Osteocyte (in vitro differentiated cells): Measurements from ENCODE around the gene FGF1. TPM values are rescaled to one million over a fixed set of nuclear protein-coding genes. Genes with fewer than 3 reads are reported as not detected.

ENCODE experiments used
- DNase-seq: peaks from one replicate; pipeline ENCODE4 v3.0.0; 2021; ENCODE audit warnings: mixed read lengths; ENCODE audit not compliant: unreplicated experiment; ENCODE audit errors: extremely low spot score
- H3K27ac Mint-ChIP-seq: one replicate; pipeline ENCODE4 v1.8.0; 2021; ENCODE audit warnings: mild to moderate bottlenecking, mixed read lengths; ENCODE audit not compliant: unreplicated experiment
- H3K27me3 Mint-ChIP-seq: one replicate; pipeline ENCODE4 v1.8.0; 2021; ENCODE audit warnings: mixed read lengths; ENCODE audit not compliant: unreplicated experiment
- H3K36me3 Mint-ChIP-seq: one replicate; pipeline ENCODE4 v1.8.0; 2021; ENCODE audit warnings: mixed read lengths; ENCODE audit not compliant: unreplicated experiment
- H3K4me1 Mint-ChIP-seq: one replicate; pipeline ENCODE4 v1.8.0; 2021; ENCODE audit warnings: mixed read lengths; ENCODE audit not compliant: unreplicated experiment
- H3K4me3 Mint-ChIP-seq: one replicate; pipeline ENCODE4 v1.8.0; 2021; ENCODE audit warnings: mild to moderate bottlenecking, moderate library complexity, mixed read lengths; ENCODE audit not compliant: unreplicated experiment
- H3K9me3 Mint-ChIP-seq: one replicate; pipeline ENCODE4 v1.8.0; 2021; ENCODE audit warnings: mixed read lengths; ENCODE audit not compliant: unreplicated experiment
- total RNA-seq: library from RNA; stranded (reverse); gene quantifications from 2 replicates; pipeline ENCODE4 v1.2.1, GENCODE V29; 2021
- TF ChIP-seq, protein P1 (sequence below): fragments of 200-600 bp; sonication (generic); IDR thresholded peaks from 2 replicates; pipeline ENCODE4 v1.5.0; 2021; ENCODE audit warnings: antibody characterized with exemption, mild to moderate bottlenecking, moderate library complexity

Gene FGF1
- total RNA-seq, 1 donor from 2014 or later = 1.5 TPM

DNA sequence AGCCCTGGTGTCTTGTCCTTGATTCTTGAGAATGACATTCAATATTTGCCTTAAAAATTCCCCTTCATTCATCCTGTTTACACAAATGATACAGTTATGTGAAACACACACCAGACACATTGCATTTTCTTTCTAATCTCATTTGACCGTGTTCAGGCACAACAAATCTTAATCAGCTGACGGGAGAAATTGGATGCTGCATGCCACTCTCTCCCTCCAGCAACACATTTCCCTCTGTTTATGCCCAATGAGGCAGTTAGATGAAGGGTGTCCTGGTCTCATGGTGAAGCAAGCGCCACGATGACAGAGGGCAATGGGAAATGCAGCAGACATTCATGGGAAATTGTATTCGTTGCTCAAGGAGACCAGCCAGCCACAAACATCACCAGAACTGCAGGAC lies 3.2 kb upstream of the FGF1 start:
- DNase-seq = no peak
- Mint-ChIP-seq H3K9me3 (no peaks in the 10 kb centered on the region), H3K27ac (no peak overlapping the region), H3K4me3 (no peak overlapping the region), H3K36me3 (no peaks in the 10 kb centered on the region), H3K4me1 (peaks cover 28% of the 10 kb centered on the region), H3K27me3 (peaks cover 10% of the 10 kb centered on the region)
- TF ChIP-seq, protein P1, sequence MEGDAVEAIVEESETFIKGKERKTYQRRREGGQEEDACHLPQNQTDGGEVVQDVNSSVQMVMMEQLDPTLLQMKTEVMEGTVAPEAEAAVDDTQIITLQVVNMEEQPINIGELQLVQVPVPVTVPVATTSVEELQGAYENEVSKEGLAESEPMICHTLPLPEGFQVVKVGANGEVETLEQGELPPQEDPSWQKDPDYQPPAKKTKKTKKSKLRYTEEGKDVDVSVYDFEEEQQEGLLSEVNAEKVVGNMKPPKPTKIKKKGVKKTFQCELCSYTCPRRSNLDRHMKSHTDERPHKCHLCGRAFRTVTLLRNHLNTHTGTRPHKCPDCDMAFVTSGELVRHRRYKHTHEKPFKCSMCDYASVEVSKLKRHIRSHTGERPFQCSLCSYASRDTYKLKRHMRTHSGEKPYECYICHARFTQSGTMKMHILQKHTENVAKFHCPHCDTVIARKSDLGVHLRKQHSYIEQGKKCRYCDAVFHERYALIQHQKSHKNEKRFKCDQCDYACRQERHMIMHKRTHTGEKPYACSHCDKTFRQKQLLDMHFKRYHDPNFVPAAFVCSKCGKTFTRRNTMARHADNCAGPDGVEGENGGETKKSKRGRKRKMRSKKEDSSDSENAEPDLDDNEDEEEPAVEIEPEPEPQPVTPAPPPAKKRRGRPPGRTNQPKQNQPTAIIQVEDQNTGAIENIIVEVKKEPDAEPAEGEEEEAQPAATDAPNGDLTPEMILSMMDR = no peak

DNA sequence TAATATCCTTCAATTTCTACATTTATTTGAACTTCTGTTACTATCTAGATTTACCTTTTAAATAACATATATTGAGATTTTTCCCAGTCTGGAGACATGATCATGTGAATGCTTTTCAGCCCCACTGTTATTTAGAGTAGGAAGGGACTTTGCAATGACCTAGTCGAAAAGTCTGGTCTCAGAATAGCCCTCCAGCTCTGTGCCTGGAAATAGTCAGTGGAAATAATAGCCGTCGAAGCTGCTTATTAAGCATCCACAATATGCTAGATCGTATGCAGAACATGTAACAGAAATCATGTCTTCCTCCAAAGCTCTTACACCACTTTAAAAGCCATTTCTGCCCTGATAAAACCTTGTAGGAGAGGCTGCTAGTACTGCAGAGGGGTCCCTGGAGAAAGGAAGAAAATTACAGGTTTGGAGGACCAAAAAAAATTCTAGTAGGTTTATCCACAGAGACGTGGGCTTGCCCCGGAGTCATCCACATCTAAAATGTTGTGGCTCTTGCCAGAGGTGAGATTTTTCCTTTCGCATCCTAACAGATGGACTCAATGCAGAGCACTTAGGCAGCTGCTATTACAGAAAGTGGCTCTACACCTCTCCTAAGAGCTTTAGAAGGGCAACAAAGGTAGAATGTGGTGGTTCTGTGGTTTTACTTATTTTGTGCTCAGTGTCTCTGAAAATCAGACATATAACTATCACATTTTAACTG lies 2.5 kb upstream of the FGF1 start:
- Mint-ChIP-seq H3K9me3 (no peaks in the 10 kb centered on the region), H3K27me3 (peaks cover 10% of the 10 kb centered on the region)

DNA sequence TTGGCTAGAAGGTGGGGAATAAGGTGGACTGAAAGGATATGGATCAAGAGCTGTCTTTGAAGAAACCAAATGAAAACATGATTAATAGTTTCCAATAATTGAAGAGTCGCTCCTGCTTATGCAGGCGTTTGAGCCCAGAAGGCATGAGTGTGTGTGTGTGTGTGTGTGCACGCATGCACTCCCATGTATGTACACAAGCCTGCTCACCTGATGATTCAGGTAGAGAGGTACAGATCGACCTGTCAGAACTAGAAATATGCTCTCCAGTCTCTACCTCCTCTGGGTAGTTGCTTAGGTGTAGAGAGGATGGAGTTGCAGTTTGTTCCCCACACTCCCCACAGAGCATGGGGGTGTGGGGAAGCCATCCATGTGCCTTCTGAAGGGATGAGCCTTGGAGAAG lies 1.1 kb upstream of the FGF1 start:
- TF ChIP-seq, protein P1 = no peak
- Mint-ChIP-seq H3K27me3 (peaks cover 10% of the 10 kb centered on the region), H3K36me3 (no peaks in the 10 kb centered on the region), H3K4me3 (no peak overlapping the region), H3K27ac (no peak overlapping the region), H3K9me3 (no peaks in the 10 kb centered on the region), H3K4me1 (peaks cover 28% of the 10 kb centered on the region)
- DNase-seq = no peak

More for the DNA sequence above, 2.5 kb upstream of the FGF1 start:
- H3K4me3 Mint-ChIP-seq = no peak overlapping the region
- peaks cover 28% of the 10 kb centered on the region for H3K4me1 Mint-ChIP-seq
- DNase-seq = no peak
- TF ChIP-seq, protein P1 = no peak
- H3K27ac Mint-ChIP-seq = no peak overlapping the region
- no peaks in the 10 kb centered on the region for H3K36me3 Mint-ChIP-seq

DNA sequence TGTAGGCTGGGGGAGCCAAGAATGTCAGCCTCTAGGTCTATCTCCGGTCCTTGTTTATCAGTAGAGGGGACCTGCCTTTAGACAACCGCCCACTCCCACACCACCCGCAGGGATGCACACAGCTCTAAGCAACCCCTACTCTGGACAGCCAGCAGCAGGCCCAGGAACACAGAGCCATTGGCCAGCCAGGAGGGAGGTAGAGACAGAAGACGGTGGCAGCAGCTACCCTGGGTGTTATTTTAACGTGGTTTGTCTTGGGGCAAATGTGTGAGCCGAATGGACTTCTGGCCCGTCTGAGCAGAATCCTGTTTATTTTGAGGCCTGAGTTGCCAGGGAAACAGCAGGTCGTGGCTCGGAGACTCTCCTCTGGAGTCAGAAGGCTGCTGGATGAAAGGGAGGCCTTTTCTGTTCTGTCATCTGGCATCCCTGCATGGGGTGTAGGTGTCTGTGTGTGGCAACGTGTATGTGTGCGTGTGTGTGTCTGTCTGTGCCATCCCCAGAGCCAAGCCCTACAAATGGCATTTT lies 382 bp upstream of the FGF1 start:
- H3K9me3 Mint-ChIP-seq = no peaks in the 10 kb centered on the region

DNA sequence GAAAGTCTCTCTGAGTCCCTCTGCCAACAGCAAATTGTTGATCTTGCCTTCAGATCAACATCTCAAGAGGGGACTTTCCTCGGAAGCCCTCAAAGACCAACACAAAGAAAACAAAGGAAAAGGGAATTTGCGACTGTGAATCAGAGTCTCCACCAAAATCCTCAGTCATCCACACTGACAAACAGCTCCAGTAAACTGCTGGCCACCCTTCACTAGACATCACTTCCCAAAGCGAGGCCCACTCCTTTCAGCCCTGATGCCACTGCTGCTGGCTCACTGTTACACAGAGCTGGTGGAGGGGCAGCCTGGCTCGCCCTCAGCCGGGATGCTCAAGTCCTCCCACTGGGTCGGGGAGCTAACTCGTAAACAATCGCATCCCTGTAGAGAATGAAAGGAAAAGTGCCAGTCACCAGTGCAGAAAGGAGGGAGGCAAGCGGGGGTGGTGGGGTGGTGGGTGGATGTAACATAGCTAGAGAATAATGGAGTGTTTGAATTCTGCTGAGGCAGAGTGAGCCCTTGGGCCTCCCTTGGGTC lies 1.3 kb downstream of the FGF1 start:
- no peak overlapping the region for H3K4me3 Mint-ChIP-seq
- H3K36me3 Mint-ChIP-seq = no peaks in the 10 kb centered on the region
- H3K27ac Mint-ChIP-seq = peak overlapping the region; percentile 74
- H3K9me3 Mint-ChIP-seq = no peaks in the 10 kb centered on the region
- TF ChIP-seq, protein P1 = no peak
- DNase-seq = no peak
- peaks cover 36% of the 10 kb centered on the region for H3K4me1 Mint-ChIP-seq
- peaks cover 10% of the 10 kb centered on the region for H3K27me3 Mint-ChIP-seq

More for the DNA sequence above, 382 bp upstream of the FGF1 start:
- TF ChIP-seq, protein P1 = no peak
- no peak overlapping the region for H3K4me3 Mint-ChIP-seq
- no peak for DNase-seq
- H3K27ac Mint-ChIP-seq = peak overlapping the region; percentile 87
- H3K27me3 Mint-ChIP-seq = peaks cover 10% of the 10 kb centered on the region
- no peaks in the 10 kb centered on the region for H3K36me3 Mint-ChIP-seq
- peaks cover 29% of the 10 kb centered on the region for H3K4me1 Mint-ChIP-seq
